Endothelial cell of umbilical vein (primary cell): Measurements from ENCODE around the gene TMEM19. TPM values are rescaled to one million over a fixed set of nuclear protein-coding genes. Genes with fewer than 3 reads are reported as not detected.

ENCODE experiments used
- BruUV-seq: library from RNA; stranded (reverse); fragments of 400-500 nt; replicated peaks from 2 replicates; lab custom pipeline; 2021; lab: Mats Ljungman, UMichigan
- CTCF ChIA-PET: fragments of 300-600, 350-600 bp; sonication (Branson Sonifier 250); formaldehyde crosslinking; loops from one replicate; lab custom pipeline; 2021; ENCODE audit warnings: antibody characterized with exemption, inconsistent platforms; lab: Charles Lee
- POLR2A ChIA-PET: fragments of 300-600, 350-600 bp; sonication (Branson Sonifier 250); formaldehyde crosslinking; loops from one replicate; lab custom pipeline; 2021; ENCODE audit warnings: antibody characterized with exemption, inconsistent platforms; lab: Charles Lee
- DNase-seq: peaks from one replicate; pipeline ENCODE4 v3.0.0-alpha.2; 2011; ENCODE audit warnings: low read depth, low spot score
- FAIRE-seq: peaks from 2 replicates; lab custom pipeline; 2011; peaks lifted over from hg19 to GRCh38; lab: Jason Lieb, UNC
- H2AFZ ChIP-seq: 2 replicates; pipeline ENCODE4 v1.6.0; 2012; ENCODE audit warnings: low read depth, low read length, control low read depth, inconsistent platforms
- H3K27ac ChIP-seq: 2 replicates; pipeline ENCODE4 v1.5.1; 2011; ENCODE audit warnings: low read depth, mild to moderate bottlenecking, control low read depth, low read length, moderate library complexity; ENCODE audit not compliant: insufficient read depth
- H3K27me3 ChIP-seq, 2 experiments: 2 replicates each; pipeline versions ENCODE4 v1.6.0 to v1.6.1; 2011; ENCODE audit warnings: low read length in 2 of 2, mixed read lengths in 1 of 2; ENCODE audit not compliant: control insufficient read depth in 2 of 2, insufficient read depth in 2 of 2
- H3K36me3 ChIP-seq, 2 experiments: 2 replicates in 1 of 2; 3 replicates in 1 of 2; pipeline ENCODE4 v1.5.1; 2011; ENCODE audit warnings: low read length in 2 of 2, mild to moderate bottlenecking in 1 of 2, moderate library complexity in 1 of 2; ENCODE audit not compliant: control insufficient read depth in 2 of 2, insufficient read depth in 2 of 2; ENCODE audit errors: extremely low read depth in 1 of 2
- H3K4me1 ChIP-seq: 3 replicates; pipeline ENCODE4 v1.5.1; 2011; ENCODE audit warnings: mild to moderate bottlenecking, low read length; ENCODE audit not compliant: control insufficient read depth, insufficient read depth; ENCODE audit errors: extremely low read depth
- H3K4me2 ChIP-seq: 2 replicates; pipeline ENCODE4 v1.6.1; 2011; ENCODE audit warnings: low read length, control low read depth, mixed read lengths; ENCODE audit not compliant: insufficient read depth
- H3K4me3 ChIP-seq, 3 experiments: fragments of 200-600 bp in 1 of 3; sonication (generic), shearing (Covaris generic) in 1 of 3; replicated peaks in 1 of 3; 2 replicates each; pipeline ENCODE4 v1.5.1; 2011 to 2016; ENCODE audit warnings: control low read depth in 3 of 3, low read length in 3 of 3, mild to moderate bottlenecking in 2 of 3, inconsistent platforms in 1 of 3, low read depth in 1 of 3, moderate library complexity in 1 of 3; ENCODE audit not compliant: insufficient read depth in 1 of 3
- H3K79me2 ChIP-seq: 2 replicates; pipeline ENCODE4 v1.6.0; 2012; ENCODE audit warnings: low read length, inconsistent platforms; ENCODE audit not compliant: control insufficient read depth, insufficient read depth
- H3K9ac ChIP-seq: replicated peaks from 2 replicates; pipeline ENCODE3; 2011; ENCODE audit warnings: low read length, control low read depth; ENCODE audit not compliant: insufficient read depth; ENCODE audit errors: extremely low read depth
- H3K9me1 ChIP-seq: replicated peaks from 3 replicates; pipeline ENCODE4 v1.6.0; 2011; ENCODE audit warnings: mild to moderate bottlenecking, low read length; ENCODE audit not compliant: control insufficient read depth, insufficient read depth; ENCODE audit errors: extremely low read depth
- H3K9me3 ChIP-seq: replicated peaks from 2 replicates; pipeline ENCODE4 v1.5.1; 2012; ENCODE audit warnings: low read length, inconsistent platforms; ENCODE audit not compliant: control insufficient read depth, insufficient read depth
- H4K20me1 ChIP-seq: replicated peaks from 2 replicates; pipeline ENCODE3; 2011; ENCODE audit warnings: mild to moderate bottlenecking, low read length; ENCODE audit not compliant: control insufficient read depth, insufficient read depth; ENCODE audit errors: extremely low read depth
- EZH2 ChIP-seq: IDR thresholded peaks from 2 replicates; pipeline ENCODE4 v1.6.1; 2012; ENCODE audit warnings: borderline replicate concordance, low read depth, mild to moderate bottlenecking, moderate library complexity, low read length, inconsistent platforms; ENCODE audit not compliant: severe bottlenecking
- FOS ChIP-seq: IDR thresholded peaks from 2 replicates; pipeline ENCODE4 v1.6.1; 2011; ENCODE audit warnings: mild to moderate bottlenecking, low read length, moderate library complexity, borderline replicate concordance; ENCODE audit not compliant: insufficient read depth
- GATA2 ChIP-seq: IDR thresholded peaks from 2 replicates; pipeline ENCODE4 v1.7.0; 2011; ENCODE audit warnings: low read depth, mild to moderate bottlenecking, moderate library complexity, mixed read lengths, low read length; ENCODE audit not compliant: insufficient read length, insufficient read depth
- JUN ChIP-seq: IDR thresholded peaks from 2 replicates; pipeline ENCODE4 v1.6.1; 2011; ENCODE audit warnings: borderline replicate concordance, low read depth; ENCODE audit not compliant: insufficient read length, insufficient read depth
- MYC ChIP-seq: IDR thresholded peaks from one replicate; pipeline ENCODE4 v1.6.1; 2011; ENCODE audit warnings: mild to moderate bottlenecking, low read depth, low read length
- POLR2A ChIP-seq: IDR thresholded peaks from 2 replicates; pipeline ENCODE4 v1.6.1; 2012; ENCODE audit warnings: low read depth, mild to moderate bottlenecking, control low read depth, low read length
- POLR2AphosphoS5 ChIP-seq: IDR thresholded peaks from 2 replicates; pipeline ENCODE4 v1.6.1; 2012; ENCODE audit warnings: low read depth, mild to moderate bottlenecking, control low read depth, low read length, moderate library complexity; ENCODE audit not compliant: insufficient read depth
- dilution Hi-C: fragments of 300-500 bp; cut with MboI; formaldehyde crosslinking; loops from one replicate; pipeline ENCODE4 v1.15.0; 2019; ENCODE audit warnings: low sequenced_read_pairs; ENCODE audit not compliant: extremely low pct_ligation_motif_present
- intact Hi-C: fragments of 100-400 bp; cut with micrococcal nuclease; formaldehyde crosslinking; loops from one replicate; pipeline ENCODE4 v1.10.0; 2022
- polyA plus RNA-seq, 4 experiments: library from polyadenylated mRNA; depleted of rRNA in 3 of 4; stranded (reverse) in 3 of 4; unstranded in 1 of 4; fragments of >200 nt; gene quantifications; 2 replicates each; pipeline versions ENCODE4 v1.2.1 to v1.2.3, GENCODE V29; 2011 to 2012; ENCODE audit warnings: missing spikeins in 1 of 4
- total RNA-seq: library from RNA; stranded (reverse); gene quantifications from 2 replicates; pipeline ENCODE4 v1.2.3, GENCODE V29; 2021
- TF ChIP-seq, protein P1 (sequence below), 2 donors: IDR thresholded peaks; 1 replicate in 1 of 2; 2 replicates in 1 of 2; pipeline ENCODE4 v1.5.1; 2011; ENCODE audit warnings: low read length in 2 of 2, mild to moderate bottlenecking in 2 of 2, moderate library complexity in 2 of 2, control low read depth in 1 of 2, inconsistent platforms in 1 of 2, low read depth in 1 of 2; ENCODE audit not compliant: insufficient read depth in 1 of 2; ENCODE audit errors: extremely low read depth in 1 of 2
- TF ChIP-seq, protein P2 (sequence below): IDR thresholded peaks from 2 replicates; pipeline ENCODE4 v1.6.1; 2011; ENCODE audit not compliant: insufficient read depth, insufficient read length

The TMEM19 gene
- total and polyA plus RNA-seq, 2 donors (not counting 3 experiments of a cell fraction or from before 2014, with no cell fraction given): 20.4 to 23.8 TPM

DNA sequence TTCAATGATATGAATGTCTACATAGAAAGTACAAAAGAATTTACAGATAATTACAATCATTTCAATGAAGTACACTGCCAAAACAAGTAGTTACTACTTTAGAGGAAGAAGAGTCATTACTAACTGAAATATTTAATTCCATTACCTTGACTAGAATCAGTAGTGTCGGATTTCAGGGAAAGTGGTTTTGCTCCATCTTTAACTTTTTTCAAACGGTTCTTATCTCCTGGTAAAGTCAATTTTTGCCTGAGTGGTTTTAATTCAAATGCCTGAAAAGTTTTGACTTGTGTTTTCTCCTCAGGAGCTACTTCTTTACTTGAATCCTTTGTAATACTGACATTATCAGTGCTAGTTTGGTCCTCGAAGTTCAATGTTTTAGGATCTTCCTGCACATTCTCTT, 29.1 kb upstream of the TMEM19 start:
- DNase-seq (no peak), FAIRE-seq (no peak)
- no TSS peak for BruUV-seq
- Histone ChIP-seq H3K9ac (no peak overlapping the region), H3K4me1 (peaks cover 12% of the 10 kb centered on the region), H2AFZ (no peak overlapping the region), H3K27ac (no peak overlapping the region), H3K4me2 (peak overlapping the region; percentile 46), H3K9me1 (no peaks in the 10 kb centered on the region), H3K36me3 (peaks cover 1 to 26% of the 10 kb centered on the region in 2 experiments), H4K20me1 (peaks cover 4% of the 10 kb centered on the region), H3K27me3 (no peaks in the 10 kb centered on the region), H3K9me3 (no peaks in the 10 kb centered on the region), H3K4me3 (no peak overlapping the region), H3K79me2 (peaks cover 93% of the 10 kb centered on the region)
- dilution Hi-C loops: no loop called here
- ChIA-PET CTCF (interaction anchor here (1.0 kb wide), 1 partner anchor 10 kb away, joined by 3 read pairs; no protein-coding TSS in a partner anchor), POLR2A (no interaction called here)
- intact Hi-C loops: no loop called here
- TF ChIP-seq MYC (no peak), JUN (no peak), EZH2 (no peak), FOS (no peak), POLR2AphosphoS5 (no peak), POLR2A (no peak), GATA2 (no peak)
- TF ChIP-seq, protein P1, sequence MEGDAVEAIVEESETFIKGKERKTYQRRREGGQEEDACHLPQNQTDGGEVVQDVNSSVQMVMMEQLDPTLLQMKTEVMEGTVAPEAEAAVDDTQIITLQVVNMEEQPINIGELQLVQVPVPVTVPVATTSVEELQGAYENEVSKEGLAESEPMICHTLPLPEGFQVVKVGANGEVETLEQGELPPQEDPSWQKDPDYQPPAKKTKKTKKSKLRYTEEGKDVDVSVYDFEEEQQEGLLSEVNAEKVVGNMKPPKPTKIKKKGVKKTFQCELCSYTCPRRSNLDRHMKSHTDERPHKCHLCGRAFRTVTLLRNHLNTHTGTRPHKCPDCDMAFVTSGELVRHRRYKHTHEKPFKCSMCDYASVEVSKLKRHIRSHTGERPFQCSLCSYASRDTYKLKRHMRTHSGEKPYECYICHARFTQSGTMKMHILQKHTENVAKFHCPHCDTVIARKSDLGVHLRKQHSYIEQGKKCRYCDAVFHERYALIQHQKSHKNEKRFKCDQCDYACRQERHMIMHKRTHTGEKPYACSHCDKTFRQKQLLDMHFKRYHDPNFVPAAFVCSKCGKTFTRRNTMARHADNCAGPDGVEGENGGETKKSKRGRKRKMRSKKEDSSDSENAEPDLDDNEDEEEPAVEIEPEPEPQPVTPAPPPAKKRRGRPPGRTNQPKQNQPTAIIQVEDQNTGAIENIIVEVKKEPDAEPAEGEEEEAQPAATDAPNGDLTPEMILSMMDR (IDR thresholded peaks at IDR 0.05; ENCODE audit: extremely low read depth in 1 of 2, insufficient read depth in 1 of 2, low read depth in 1 of 2, low read length in 2 of 2): no peak
- TF ChIP-seq, protein P2, sequence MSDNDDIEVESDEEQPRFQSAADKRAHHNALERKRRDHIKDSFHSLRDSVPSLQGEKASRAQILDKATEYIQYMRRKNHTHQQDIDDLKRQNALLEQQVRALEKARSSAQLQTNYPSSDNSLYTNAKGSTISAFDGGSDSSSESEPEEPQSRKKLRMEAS: no peak
